IPS DF 19.7 (cell line): ENCODE data around the gene AIF1.

Source experiments
- DNase-seq: peaks from one replicate; pipeline ENCODE4 v3.0.0-alpha.2; 2013; ENCODE audit warnings: low read depth, low spot score

Gene AIF1

GRCh38 chr6:31642798-31643570, 27.9 kb downstream of the AIF1 start:
- no peak for DNase-seq

- DNase-seq, result no peak
These were observed 28.9 kb downstream of the AIF1 start for GRCh38 chr6:31643818-31644454.

GRCh38 chr6:31645325-31645724, 30.3 kb downstream of the AIF1 start:
- no peak for DNase-seq

GRCh38 chr6:31651602-31652191, 36.7 kb downstream of the AIF1 start:
- DNase-seq, result no peak

- no peak for DNase-seq
These were observed 38.1 kb downstream of the AIF1 start for GRCh38 chr6:31652925-31653724.

- no peak for DNase-seq
These were observed 39.7 kb downstream of the AIF1 start for GRCh38 chr6:31654574-31655348.

GRCh38 chr6:31655349-31656237, 40.6 kb downstream of the AIF1 start, which contains the start of gene APOM:
Gene APOM, plus strand, starts transcription at chr6:31655894. Its CDS starts 73 bp downstream, at chr6:31655967.
- DNase-seq, result no peak

GRCh38 chr6:31657406-31658157, 42.5 kb downstream of the AIF1 start:
- DNase-seq, result no peak

- no peak for DNase-seq
These were observed 43.2 kb downstream of the AIF1 start for GRCh38 chr6:31658158-31658688.

GRCh38 chr6:31658983-31659648, 44.1 kb downstream of the AIF1 start:
- no peak for DNase-seq

GRCh38 chr6:31659649-31660380, 44.8 kb downstream of the AIF1 start:
- DNase-seq, result no peak

GRCh38 chr6:31660381-31661261, 45.6 kb downstream of the AIF1 start, which contains the start of gene C6orf47:
Gene C6orf47, minus strand, starts transcription at chr6:31660778. Its CDS starts 831 bp downstream, at chr6:31659947.
- DNase-seq, result no peak

- no peak for DNase-seq
These were observed 46.5 kb downstream of the AIF1 start for GRCh38 chr6:31661262-31662123.

- no peak for DNase-seq
These were observed 47.2 kb downstream of the AIF1 start for GRCh38 chr6:31662124-31662723.
